Smooth muscle cell (in vitro differentiated cells): ENCODE results near the gene GPX1. TPM values are rescaled to one million over a fixed set of nuclear protein-coding genes. Genes with fewer than 3 reads are reported as not detected.
A peak's percentile ranks its signal among the peaks of the same experiment; 100 is the strongest.

ENCODE experiments used
- DNase-seq: peaks from one replicate; lab custom pipeline; 2025; ENCODE audit not compliant: unreplicated experiment; lab: John Stamatoyannopoulos, UW
- H2AFZ ChIP-seq: fragments of 200-600 bp; sonication (generic); 2 replicates; pipeline ENCODE4 v1.6.0; 2016; ENCODE audit warnings: antibody characterized with exemption, low read depth, mild to moderate bottlenecking
- H3F3A ChIP-seq: fragments of 200-600 bp; sonication (generic); 2 replicates; pipeline ENCODE4 v1.6.0; 2017; ENCODE audit warnings: antibody characterized with exemption, low read depth
- H3K27ac ChIP-seq: fragments of 200-600 bp; sonication (generic); 2 replicates; pipeline ENCODE4 v1.5.1; 2016; ENCODE audit warnings: low read depth, mild to moderate bottlenecking
- H3K27me3 ChIP-seq: fragments of 200-600 bp; sonication (generic); 2 replicates; pipeline ENCODE4 v1.6.1; 2016; ENCODE audit warnings: low read depth, mild to moderate bottlenecking
- H3K36me3 ChIP-seq: fragments of 200-600 bp; sonication (generic); 2 replicates; pipeline ENCODE4 v1.5.1; 2016; ENCODE audit warnings: low read depth
- H3K4me1 ChIP-seq: fragments of 200-600 bp; sonication (generic); 2 replicates; pipeline ENCODE4 v1.5.1; 2016; ENCODE audit warnings: low read depth
- H3K4me2 ChIP-seq: fragments of 200-600 bp; sonication (generic); 2 replicates; pipeline ENCODE4 v1.6.0; 2016; ENCODE audit warnings: mild to moderate bottlenecking
- H3K4me3 ChIP-seq: fragments of 200-600 bp; sonication (generic); 2 replicates; pipeline ENCODE4 v1.5.1; 2016; ENCODE audit warnings: mild to moderate bottlenecking
- H3K79me2 ChIP-seq: fragments of 200-600 bp; sonication (generic); 2 replicates; pipeline ENCODE4 v1.6.0; 2016; ENCODE audit warnings: low read depth, mild to moderate bottlenecking
- H3K9ac ChIP-seq: fragments of 200-600 bp; sonication (generic); 2 replicates; pipeline ENCODE4 v1.6.0; 2016; ENCODE audit warnings: low read depth
- H3K9me3 ChIP-seq: fragments of 200-600 bp; sonication (generic); replicated peaks from 2 replicates; pipeline ENCODE4 v1.5.1; 2016; ENCODE audit warnings: low read depth
- H4K20me1 ChIP-seq: fragments of 200-600 bp; sonication (generic); 2 replicates; pipeline ENCODE4 v1.6.0; 2016; ENCODE audit warnings: low read depth
- WGBS: methylation state at CpG from one replicate; pipeline ENCODE4 v1.1.7; 2016; ENCODE audit warnings: low lambda C conversion rate; 5-methylcytosine and 5-hydroxymethylcytosine counted together
- polyA plus RNA-seq: library from polyadenylated mRNA; unstranded; fragments of >200 nt; fragmentation: Nextera tagmentation; extraction: Ambion mirVana; gene quantifications from 2 replicates; pipeline ENCODE4 v1.2.1, GENCODE V29; 2016
- total RNA-seq: library from RNA; depleted of rRNA; stranded (reverse); fragments of >200 nt; gene quantifications from 2 replicates; pipeline ENCODE4 v1.2.3, GENCODE V29; 2014
- TF ChIP-seq, protein P1 (sequence below): fragments of 200-600 bp; sonication (generic); IDR thresholded peaks from 2 replicates; pipeline ENCODE4 v1.5.1; 2017; ENCODE audit warnings: borderline replicate concordance, mild to moderate bottlenecking, antibody characterized with exemption; ENCODE audit not compliant: insufficient read depth, poor library complexity, severe bottlenecking

GPX1 gene
- total and polyA plus RNA-seq, 2 experiments from 2014 or later, result 173 to 247 TPM

DNA sequence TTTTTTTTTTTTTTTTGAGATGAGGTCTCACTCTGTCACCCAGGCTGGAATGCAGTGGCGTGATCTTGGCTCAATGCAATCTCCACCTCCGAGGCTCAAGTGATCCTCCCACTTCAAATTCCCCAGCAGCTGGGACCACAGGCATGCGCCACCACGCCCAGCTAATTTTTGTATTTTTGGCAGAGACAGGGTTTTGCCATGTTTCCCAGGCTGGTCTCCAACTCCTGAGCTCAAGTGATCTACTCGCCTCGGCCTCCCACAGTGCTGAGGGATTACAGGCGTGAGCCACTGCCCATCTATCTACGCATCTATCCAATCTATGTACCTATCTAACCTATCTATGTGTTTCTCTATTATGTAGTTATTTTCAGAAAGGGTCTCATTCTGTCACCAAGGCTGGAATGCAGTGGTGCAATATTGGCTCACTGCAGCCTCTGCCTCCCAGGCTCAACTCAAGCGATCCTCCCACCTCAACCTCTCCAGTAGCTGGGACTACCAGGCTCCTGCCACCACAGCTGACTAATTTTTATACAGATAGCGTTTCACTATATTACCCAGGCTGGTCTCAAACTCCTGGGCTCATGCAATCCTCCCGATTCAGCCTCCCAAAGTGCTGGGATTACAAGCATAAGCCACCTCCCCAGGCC, 20.2 kb upstream of the GPX1 start:
- TF ChIP-seq, protein P1, sequence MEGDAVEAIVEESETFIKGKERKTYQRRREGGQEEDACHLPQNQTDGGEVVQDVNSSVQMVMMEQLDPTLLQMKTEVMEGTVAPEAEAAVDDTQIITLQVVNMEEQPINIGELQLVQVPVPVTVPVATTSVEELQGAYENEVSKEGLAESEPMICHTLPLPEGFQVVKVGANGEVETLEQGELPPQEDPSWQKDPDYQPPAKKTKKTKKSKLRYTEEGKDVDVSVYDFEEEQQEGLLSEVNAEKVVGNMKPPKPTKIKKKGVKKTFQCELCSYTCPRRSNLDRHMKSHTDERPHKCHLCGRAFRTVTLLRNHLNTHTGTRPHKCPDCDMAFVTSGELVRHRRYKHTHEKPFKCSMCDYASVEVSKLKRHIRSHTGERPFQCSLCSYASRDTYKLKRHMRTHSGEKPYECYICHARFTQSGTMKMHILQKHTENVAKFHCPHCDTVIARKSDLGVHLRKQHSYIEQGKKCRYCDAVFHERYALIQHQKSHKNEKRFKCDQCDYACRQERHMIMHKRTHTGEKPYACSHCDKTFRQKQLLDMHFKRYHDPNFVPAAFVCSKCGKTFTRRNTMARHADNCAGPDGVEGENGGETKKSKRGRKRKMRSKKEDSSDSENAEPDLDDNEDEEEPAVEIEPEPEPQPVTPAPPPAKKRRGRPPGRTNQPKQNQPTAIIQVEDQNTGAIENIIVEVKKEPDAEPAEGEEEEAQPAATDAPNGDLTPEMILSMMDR, result no peak
- peaks cover 99% of the 10 kb centered on the region for H3K79me2 ChIP-seq
- no peak for DNase-seq
- H3K4me2 ChIP-seq, result peak overlapping the region; percentile 76
- H3K4me1 ChIP-seq, result peaks cover 7% of the 10 kb centered on the region
- peak overlapping the region; percentile 93 for H3K27ac ChIP-seq
- peaks cover 10% of the 10 kb centered on the region for H3K36me3 ChIP-seq
- peaks cover 100% of the 10 kb centered on the region for H4K20me1 ChIP-seq
- H3F3A ChIP-seq, result peaks cover 11% of the 10 kb centered on the region
- H3K9ac ChIP-seq, result peak overlapping the region; percentile 66
- H2AFZ ChIP-seq, result no peak overlapping the region
- H3K9me3 ChIP-seq, result no peaks in the 10 kb centered on the region
- no peaks in the 10 kb centered on the region for H3K27me3 ChIP-seq
- no peak overlapping the region for H3K4me3 ChIP-seq
- 41% methylated on average over 11 of the region's 11 CpGs for WGBS

DNA sequence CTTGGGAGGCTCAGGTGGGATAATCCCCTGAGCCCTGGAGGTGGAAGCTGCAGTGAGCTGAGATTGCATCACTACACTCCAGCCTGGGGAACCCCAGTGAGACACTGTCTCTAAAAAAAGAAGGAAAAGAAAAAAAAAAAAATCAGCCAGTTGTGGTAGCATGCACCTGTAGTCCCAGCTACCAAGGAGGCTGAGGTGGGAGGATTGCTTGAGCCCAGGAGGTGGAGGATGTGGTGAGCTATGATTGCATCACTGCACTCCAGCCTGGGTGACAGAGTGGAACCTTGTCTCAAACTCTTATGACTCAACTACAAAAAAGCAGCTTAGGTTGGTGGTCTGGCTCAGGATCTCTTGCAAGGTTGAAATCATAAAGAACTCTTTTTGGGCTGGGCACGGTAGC, 19.3 kb upstream of the GPX1 start:
- 75% methylated on average over 1 of the region's 1 CpG for WGBS
- DNase-seq, result no peak
- H3K27ac ChIP-seq, result peak overlapping the region; percentile 93

DNA sequence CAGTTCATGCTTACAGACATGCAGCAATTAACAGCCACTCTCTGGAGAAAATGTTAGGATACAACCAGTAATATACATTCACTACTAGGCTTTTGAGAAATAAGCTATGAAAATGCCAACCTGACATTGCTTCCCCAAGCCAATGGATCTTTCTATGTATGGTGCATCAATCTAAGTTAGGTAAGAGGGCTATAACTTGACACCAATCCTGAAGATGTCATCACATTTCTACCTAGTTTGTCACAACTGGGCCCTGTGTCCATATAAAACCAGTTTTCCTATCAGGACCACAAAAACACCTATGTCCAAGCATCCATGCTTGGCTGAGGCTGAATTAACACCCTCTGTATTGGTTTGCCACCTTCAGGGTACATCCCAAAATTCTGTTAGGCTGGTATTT, 13.8 kb upstream of the GPX1 start:
- Histone ChIP-seq H3K27ac (peak overlapping the region; percentile 24), H3K36me3 (peaks cover 22% of the 10 kb centered on the region)
- no peak for DNase-seq

More for the DNA sequence above, 19.3 kb upstream of the GPX1 start:
- peaks cover 7% of the 10 kb centered on the region for H3K4me1 ChIP-seq
- H3K27me3 ChIP-seq, result no peaks in the 10 kb centered on the region
- H3F3A ChIP-seq, result peaks cover 11% of the 10 kb centered on the region
- no peak overlapping the region for H3K4me3 ChIP-seq
- H3K9ac ChIP-seq, result no peak overlapping the region
- H2AFZ ChIP-seq, result no peak overlapping the region
- peaks cover 99% of the 10 kb centered on the region for H3K79me2 ChIP-seq
- peaks cover 14% of the 10 kb centered on the region for H3K36me3 ChIP-seq
- TF ChIP-seq, protein P1, result no peak
- no peak overlapping the region for H3K4me2 ChIP-seq
- H4K20me1 ChIP-seq, result peaks cover 100% of the 10 kb centered on the region
- H3K9me3 ChIP-seq, result no peaks in the 10 kb centered on the region

More for the DNA sequence above, 13.8 kb upstream of the GPX1 start:
- Histone ChIP-seq H3K9me3 (no peaks in the 10 kb centered on the region), H3K79me2 (peaks cover 97% of the 10 kb centered on the region), H3F3A (peaks cover 4% of the 10 kb centered on the region), H4K20me1 (peaks cover 97% of the 10 kb centered on the region), H3K27me3 (no peaks in the 10 kb centered on the region), H2AFZ (no peak overlapping the region), H3K9ac (no peak overlapping the region), H3K4me1 (no peaks in the 10 kb centered on the region), H3K4me2 (no peak overlapping the region), H3K4me3 (no peak overlapping the region)
- TF ChIP-seq, protein P1, result no peak
